ENCODE results near the gene ZNF3.
A peak's percentile ranks its signal among the peaks of the same experiment; 100 is the strongest.

ZNF3 gene

DNA sequence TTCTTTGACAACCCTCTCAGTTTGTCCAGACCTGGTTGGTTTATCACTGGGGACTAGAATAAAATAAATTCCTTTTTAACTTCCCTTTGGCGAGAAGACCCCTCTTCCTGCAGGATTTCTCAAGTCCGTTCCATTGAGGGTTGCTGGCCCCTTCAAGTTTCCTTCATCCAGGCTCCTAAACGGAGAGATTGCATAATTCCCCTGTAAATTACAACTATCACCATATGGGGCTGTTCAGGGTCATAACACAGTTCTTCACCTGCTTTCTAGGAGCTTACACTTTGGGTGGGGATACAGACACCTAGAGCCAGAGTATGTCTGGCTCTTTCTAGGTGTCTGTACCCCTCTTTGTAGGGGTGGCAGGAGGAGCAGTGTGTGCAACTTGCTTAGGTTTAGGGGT lies 4.0 kb upstream of the ZNF3 start:
- Mint-ChIP-seq H3K9me3 (no peaks in the 10 kb centered on the region), H3K4me3 (no peak overlapping the region), H3K36me3 (ENCODE audit: low read depth) (peaks cover 7% of the 10 kb centered on the region), H3K27ac (no peak overlapping the region), H3K4me1 (ENCODE audit: low read depth) (peaks cover 48% of the 10 kb centered on the region), H3K27me3 (no peaks in the 10 kb centered on the region)

DNA sequence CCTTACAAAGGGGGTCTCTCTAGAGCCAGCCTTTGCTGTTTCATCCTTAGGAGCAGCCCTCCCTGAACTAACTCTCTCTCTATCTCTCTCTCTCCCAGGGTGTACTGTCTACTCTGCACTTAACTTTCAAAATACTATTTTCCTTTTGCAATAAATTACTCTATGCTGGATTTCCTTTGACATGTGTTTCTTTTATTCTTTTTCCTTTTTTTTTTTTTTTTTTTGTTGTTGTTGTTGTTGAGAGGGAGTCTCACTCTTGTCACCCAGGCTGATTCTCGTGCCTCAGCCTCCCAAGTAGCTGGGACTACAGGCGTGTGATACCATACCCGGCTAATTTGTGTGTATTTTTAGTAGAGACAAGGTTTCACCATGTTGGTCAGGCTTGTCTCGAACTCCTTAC lies 1.5 kb upstream of the ZNF3 start:
- peaks cover 22% of the 10 kb centered on the region for H3K36me3 Mint-ChIP-seq (ENCODE audit: low read depth)
- H3K4me3 Mint-ChIP-seq = peak overlapping the region; percentile 94
- H3K9me3 Mint-ChIP-seq = no peaks in the 10 kb centered on the region
- peak overlapping the region; percentile 87 for H3K27ac Mint-ChIP-seq
- H3K27me3 Mint-ChIP-seq = no peaks in the 10 kb centered on the region
- peaks cover 46% of the 10 kb centered on the region for H3K4me1 Mint-ChIP-seq (ENCODE audit: low read depth)

DNA sequence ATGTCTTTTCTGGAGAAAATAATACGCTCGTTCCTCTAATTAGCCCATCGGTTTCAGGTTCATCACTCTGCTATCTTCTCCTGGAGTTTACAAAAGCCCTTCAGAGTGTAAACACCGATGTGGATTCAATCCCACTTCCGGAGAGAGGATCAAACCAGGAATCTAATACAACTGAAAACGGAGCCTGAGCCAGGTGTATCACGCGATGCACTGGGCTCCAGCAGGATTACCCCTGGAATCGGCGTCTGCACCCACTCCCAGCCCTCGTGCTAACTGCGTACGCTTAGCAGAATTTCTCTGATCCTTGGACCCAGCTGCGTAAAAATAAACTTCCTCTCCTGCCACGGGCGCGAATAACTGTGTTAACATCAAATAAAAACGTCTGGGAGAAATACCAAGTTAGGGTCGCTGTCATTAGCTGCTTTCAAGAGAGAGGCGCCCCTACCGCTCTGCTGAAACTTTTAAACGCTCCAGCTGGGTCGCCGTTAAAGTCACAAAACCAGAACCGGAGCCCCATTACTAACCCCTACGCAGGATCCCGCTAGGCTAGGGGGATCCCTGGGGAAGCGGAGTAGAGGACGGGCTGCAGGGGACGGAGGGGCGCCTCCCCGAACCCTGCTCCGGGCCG lies 502 bp downstream of the ZNF3 start:
- H3K4me1 Mint-ChIP-seq (ENCODE audit: low read depth) = peaks cover 39% of the 10 kb centered on the region
- peaks cover 35% of the 10 kb centered on the region for H3K36me3 Mint-ChIP-seq (ENCODE audit: low read depth)
- peak overlapping the region; percentile 94 for H3K4me3 Mint-ChIP-seq
- peak overlapping the region; percentile 86 for H3K27ac Mint-ChIP-seq
- no peaks in the 10 kb centered on the region for H3K27me3 Mint-ChIP-seq
- H3K9me3 Mint-ChIP-seq = no peaks in the 10 kb centered on the region

DNA sequence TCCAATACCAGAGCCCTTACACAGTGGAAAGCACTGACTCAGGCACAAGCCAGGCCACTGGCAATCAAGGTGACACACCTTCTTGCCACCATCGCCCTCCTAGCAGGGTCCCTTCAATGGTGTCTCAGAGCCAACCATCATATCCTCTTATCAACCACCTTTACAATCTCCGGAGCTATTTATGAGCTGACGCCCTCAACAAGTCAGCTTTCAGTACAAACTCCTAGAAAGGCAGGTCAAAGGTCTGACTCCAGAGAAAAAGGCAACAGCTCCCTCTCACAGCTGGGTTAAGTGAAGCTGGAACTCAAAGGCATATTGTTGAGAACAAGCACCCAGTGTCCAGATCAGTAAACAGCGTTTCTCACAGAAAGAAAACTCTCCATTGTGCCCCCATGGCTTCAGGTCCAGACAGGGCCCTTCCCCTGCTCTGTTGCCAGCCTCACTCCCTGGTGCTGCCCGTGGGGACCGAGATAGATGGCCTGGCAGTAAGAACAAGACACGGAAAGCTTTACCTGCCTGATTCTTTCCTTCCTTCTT lies 2.4 kb downstream of the ZNF3 start:
- Mint-ChIP-seq H3K27me3 (no peaks in the 10 kb centered on the region), H3K4me3 (peak overlapping the region; percentile 9), H3K4me1 (ENCODE audit: low read depth) (peaks cover 39% of the 10 kb centered on the region), H3K9me3 (no peaks in the 10 kb centered on the region), H3K27ac (peak overlapping the region; percentile 49), H3K36me3 (ENCODE audit: low read depth) (peaks cover 55% of the 10 kb centered on the region)

DNA sequence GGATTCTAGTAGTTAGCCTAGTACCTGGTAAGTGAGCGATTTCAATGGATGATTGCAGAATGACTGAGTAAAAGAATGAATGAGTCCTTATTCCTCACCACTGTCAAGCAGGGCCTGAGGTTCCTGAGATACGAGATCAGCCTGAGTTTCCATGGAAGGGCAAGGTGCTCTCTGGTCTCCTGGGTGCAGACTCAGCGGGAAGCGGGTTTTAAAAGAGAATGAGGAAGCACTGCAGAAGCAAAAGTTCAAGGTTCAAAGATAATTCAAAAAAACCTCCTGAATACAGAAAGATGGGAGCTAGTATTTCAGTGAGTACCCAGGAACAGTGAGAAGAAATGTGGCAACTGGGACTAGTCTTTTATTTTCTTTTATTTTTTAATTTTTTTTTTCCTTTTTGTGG lies 4.3 kb downstream of the ZNF3 start:
- H3K27me3 Mint-ChIP-seq = no peaks in the 10 kb centered on the region
- H3K27ac Mint-ChIP-seq = peak overlapping the region; percentile 75
- H3K4me3 Mint-ChIP-seq = no peak overlapping the region
- H3K36me3 Mint-ChIP-seq (ENCODE audit: low read depth) = peaks cover 74% of the 10 kb centered on the region
- peaks cover 4% of the 10 kb centered on the region for H3K9me3 Mint-ChIP-seq
- H3K4me1 Mint-ChIP-seq (ENCODE audit: low read depth) = peaks cover 30% of the 10 kb centered on the region

DNA sequence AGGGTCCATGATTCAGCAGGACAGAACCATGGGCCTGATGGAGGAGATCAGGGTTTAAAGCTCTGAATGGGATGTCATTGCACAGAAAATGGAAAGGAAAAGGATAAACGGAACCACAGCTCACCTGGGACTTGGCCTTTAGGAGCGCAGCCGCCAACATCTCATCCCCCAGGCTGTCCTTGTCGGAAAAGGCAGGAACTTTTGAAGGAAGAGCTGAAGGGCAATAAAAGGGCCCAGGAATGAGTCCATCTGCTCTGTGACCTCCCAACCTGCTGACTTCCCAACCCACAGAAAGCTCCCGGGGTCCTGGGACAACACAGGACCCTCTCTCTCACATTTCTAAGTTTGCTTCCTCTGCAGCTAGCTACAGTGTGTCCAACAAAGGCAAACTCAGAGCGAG lies 6.1 kb downstream of the ZNF3 start:
- peaks cover 22% of the 10 kb centered on the region for H3K9me3 Mint-ChIP-seq
- H3K36me3 Mint-ChIP-seq (ENCODE audit: low read depth) = peaks cover 87% of the 10 kb centered on the region
- H3K27me3 Mint-ChIP-seq = no peaks in the 10 kb centered on the region
- no peak overlapping the region for H3K27ac Mint-ChIP-seq
- no peak overlapping the region for H3K4me3 Mint-ChIP-seq
- peaks cover 19% of the 10 kb centered on the region for H3K4me1 Mint-ChIP-seq (ENCODE audit: low read depth)

DNA sequence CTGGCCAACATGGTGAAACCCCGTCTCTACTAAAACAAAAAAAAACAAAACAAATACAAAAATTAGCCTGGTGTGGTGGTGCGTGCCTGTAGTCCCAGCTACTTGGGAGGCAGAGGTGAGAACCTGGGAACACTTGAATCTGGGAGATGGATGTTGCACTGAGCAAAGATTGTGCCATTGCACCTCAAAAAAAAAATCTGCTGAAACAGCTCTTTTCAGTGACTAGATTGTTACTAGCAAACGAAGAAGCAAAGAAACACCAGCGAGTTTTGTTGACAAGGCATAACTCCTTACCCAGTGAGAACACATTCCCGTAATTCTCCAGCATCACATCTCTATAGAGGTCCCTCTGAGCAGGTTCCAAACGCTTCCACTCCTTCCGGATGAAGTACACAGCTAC lies 6.7 kb downstream of the ZNF3 start:
- H3K4me1 Mint-ChIP-seq (ENCODE audit: low read depth) = peaks cover 13% of the 10 kb centered on the region
- peaks cover 88% of the 10 kb centered on the region for H3K36me3 Mint-ChIP-seq (ENCODE audit: low read depth)
- peaks cover 25% of the 10 kb centered on the region for H3K9me3 Mint-ChIP-seq
- H3K27me3 Mint-ChIP-seq = no peaks in the 10 kb centered on the region
- H3K27ac Mint-ChIP-seq = no peak overlapping the region
- no peak overlapping the region for H3K4me3 Mint-ChIP-seq

DNA sequence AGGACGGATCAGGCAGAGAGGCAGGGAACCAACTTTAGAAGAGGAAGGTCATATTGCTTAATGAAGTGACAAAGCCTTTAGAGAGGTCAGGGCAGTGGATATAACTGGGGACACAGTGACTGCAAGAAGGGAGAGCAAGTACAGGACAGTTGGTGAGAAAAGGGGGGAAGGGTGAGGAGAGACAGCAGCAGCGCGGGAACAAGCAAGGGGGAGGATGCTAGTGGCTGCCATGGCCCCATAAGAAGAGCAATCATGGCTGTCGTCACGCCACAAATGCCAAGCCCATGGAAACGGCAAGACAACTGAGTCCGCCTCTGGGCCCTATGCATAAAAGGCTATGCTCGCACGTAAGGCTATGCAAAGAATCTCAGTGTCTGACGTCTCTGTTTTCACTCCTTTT lies 9.1 kb downstream of the ZNF3 start:
- Mint-ChIP-seq H3K4me1 (ENCODE audit: low read depth) (no peaks in the 10 kb centered on the region), H3K4me3 (no peak overlapping the region), H3K27me3 (no peaks in the 10 kb centered on the region), H3K9me3 (peaks cover 26% of the 10 kb centered on the region), H3K36me3 (ENCODE audit: low read depth) (peaks cover 85% of the 10 kb centered on the region), H3K27ac (no peak overlapping the region)

DNA sequence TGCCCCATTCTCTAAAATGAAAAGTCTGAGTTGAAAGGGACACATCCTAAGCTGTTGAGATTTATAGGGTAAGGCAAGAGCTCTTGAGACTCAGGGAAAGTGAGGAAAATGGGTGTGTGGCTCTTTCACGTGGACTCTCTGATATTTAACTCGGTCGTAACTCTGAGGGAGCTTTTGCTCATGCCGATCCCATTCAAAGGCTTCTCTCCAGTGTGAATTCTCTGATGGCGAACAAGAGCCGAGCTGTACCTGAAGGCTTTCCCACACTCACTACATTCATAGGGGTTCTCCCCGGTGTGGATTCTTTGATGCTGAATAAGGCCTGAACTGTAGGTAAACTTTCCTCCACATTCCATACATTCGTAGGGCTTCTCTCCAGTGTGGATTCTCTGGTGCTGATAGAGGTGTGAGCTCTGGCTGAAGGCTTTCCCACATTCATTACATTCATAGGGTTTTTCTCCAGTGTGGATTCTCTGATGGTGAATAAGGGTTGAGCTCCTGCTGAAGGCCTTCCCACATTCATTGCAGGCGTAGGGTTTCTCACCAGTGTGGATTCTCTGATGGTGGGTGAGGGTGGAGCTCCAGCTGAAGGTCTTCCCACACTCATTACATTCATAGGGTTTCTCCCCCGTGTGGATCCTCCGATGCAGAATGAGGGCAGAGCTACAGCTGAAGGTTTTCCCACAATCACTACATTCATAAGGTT lies 10.4 kb downstream of the ZNF3 start:
- no peaks in the 10 kb centered on the region for H3K27me3 Mint-ChIP-seq
- H3K27ac Mint-ChIP-seq = no peak overlapping the region
- peaks cover 80% of the 10 kb centered on the region for H3K36me3 Mint-ChIP-seq (ENCODE audit: low read depth)
- no peak overlapping the region for H3K4me3 Mint-ChIP-seq
- H3K9me3 Mint-ChIP-seq = peaks cover 26% of the 10 kb centered on the region
- no peaks in the 10 kb centered on the region for H3K4me1 Mint-ChIP-seq (ENCODE audit: low read depth)

DNA sequence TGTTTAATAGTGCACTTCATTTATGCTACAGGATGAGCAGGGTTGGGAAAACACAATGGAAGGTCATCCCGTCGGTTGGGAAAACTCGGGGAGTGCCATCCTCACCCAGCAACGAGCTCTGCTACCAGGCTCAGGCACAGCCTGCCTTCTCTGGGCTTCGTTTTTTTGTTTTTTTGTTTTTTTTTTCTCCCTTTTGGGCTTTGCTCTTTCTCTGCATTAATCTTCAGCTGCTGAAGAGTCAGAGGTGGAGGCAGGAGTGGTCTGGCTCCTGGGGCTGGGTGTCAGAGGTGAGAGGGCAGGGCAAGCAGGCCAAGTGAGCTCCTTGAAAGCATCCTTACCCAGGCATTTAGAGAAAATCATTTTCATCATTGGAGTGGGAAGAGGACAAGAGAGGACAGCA lies 11.5 kb downstream of the ZNF3 start:
- H3K27me3 Mint-ChIP-seq = no peaks in the 10 kb centered on the region
- no peaks in the 10 kb centered on the region for H3K4me1 Mint-ChIP-seq (ENCODE audit: low read depth)
- H3K9me3 Mint-ChIP-seq = peaks cover 26% of the 10 kb centered on the region
- H3K4me3 Mint-ChIP-seq = no peak overlapping the region
- peaks cover 74% of the 10 kb centered on the region for H3K36me3 Mint-ChIP-seq (ENCODE audit: low read depth)
- no peak overlapping the region for H3K27ac Mint-ChIP-seq

DNA sequence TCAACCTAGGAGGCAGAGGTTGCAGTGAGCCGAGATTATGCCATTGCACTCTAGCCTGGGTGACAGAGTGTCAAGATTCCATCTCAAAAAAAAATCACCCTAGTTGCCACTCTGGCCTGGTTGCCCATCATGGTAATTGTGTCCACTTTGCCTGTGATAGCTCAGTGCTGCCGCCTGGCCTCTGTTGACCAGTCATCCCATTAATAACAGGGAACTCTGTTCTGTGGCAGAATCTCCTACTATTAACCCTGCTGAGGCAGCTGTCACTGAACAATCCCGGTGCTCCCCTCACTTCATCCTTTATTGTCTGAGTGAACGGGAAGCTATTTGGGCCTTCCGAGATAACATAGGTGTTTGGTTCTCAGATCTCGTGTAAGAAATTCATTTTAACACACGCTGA lies 14.6 kb downstream of the ZNF3 start:
- H3K27ac Mint-ChIP-seq = no peak overlapping the region
- peaks cover 57% of the 10 kb centered on the region for H3K36me3 Mint-ChIP-seq (ENCODE audit: low read depth)
- H3K9me3 Mint-ChIP-seq = peaks cover 20% of the 10 kb centered on the region

DNA sequence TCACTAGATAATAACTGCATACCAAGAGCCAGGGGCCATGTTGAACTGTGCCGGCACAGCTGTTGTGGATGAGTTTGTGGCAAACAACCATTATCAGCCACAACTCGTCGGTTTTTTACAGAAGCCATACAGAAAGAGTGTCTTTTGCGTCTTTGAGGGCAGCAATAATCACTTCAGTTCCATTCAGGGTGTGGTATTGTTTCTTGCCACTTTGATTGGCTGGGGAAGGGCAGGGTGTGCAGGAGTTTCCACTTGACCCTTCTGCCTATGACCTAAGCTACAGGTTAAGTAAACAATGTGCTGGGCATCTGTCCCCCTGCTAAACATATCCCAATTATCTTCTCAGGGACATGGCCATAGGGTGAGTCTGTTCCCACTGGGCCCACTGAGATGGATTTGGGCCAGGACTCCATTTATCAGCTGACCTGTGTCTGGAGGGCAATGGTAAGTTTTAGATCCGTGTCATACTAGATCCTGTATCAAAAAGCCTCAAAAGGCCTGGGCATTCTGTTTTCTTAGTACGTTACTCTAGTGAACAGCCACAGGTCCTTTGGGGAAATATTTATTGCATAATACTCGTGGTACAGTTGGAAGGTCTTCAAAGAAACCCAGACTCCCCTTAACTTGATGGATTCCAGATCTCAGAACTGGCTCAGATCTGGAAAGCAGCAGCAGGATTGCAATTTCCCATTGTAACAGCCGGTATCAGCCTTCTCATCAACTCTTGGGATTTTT lies 15.9 kb downstream of the ZNF3 start:
- Mint-ChIP-seq H3K27me3 (no peaks in the 10 kb centered on the region), H3K4me1 (ENCODE audit: low read depth) (no peaks in the 10 kb centered on the region), H3K36me3 (ENCODE audit: low read depth) (peaks cover 47% of the 10 kb centered on the region), H3K27ac (peak overlapping the region; percentile 40), H3K4me3 (no peak overlapping the region), H3K9me3 (peaks cover 7% of the 10 kb centered on the region)

More for the DNA sequence above, 14.6 kb downstream of the ZNF3 start:
- Mint-ChIP-seq H3K27me3 (no peaks in the 10 kb centered on the region), H3K4me3 (no peak overlapping the region), H3K4me1 (ENCODE audit: low read depth) (no peaks in the 10 kb centered on the region)

DNA sequence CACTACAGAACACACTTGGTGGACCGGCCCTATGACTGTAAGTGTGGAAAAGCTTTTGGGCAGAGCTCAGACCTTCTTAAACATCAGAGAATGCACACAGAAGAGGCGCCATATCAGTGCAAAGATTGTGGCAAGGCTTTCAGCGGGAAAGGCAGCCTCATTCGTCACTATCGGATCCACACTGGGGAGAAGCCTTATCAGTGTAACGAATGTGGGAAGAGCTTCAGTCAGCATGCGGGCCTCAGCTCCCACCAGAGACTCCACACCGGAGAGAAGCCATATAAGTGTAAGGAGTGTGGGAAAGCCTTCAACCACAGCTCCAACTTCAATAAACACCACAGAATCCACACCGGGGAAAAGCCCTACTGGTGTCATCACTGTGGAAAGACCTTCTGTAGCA lies 17.4 kb downstream of the ZNF3 start:
- Mint-ChIP-seq H3K36me3 (ENCODE audit: low read depth) (peaks cover 35% of the 10 kb centered on the region), H3K27ac (no peak overlapping the region), H3K4me3 (no peak overlapping the region), H3K4me1 (ENCODE audit: low read depth) (no peaks in the 10 kb centered on the region), H3K27me3 (no peaks in the 10 kb centered on the region), H3K9me3 (no peaks in the 10 kb centered on the region)

DNA sequence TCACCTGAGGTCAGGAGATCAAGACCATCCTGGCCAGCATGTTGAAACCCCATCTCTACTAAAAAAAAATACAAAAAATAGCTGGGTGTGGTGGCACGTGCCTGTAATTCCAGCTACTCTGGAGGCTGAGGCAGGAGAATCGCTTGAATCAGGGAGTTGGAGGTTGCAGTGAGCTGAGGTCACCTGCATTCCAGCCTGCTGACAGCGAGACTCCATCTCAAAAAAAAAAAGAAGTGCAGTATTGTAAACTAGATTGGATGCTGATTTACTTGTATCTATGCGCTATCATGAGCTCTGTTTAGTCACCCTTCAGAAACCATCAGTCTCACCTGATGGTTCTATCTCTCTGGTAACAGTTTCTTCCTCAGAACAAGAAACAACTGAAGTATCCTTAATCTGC lies 18.1 kb downstream of the ZNF3 start:
- H3K27ac Mint-ChIP-seq = no peak overlapping the region
- H3K36me3 Mint-ChIP-seq (ENCODE audit: low read depth) = peaks cover 35% of the 10 kb centered on the region
- no peaks in the 10 kb centered on the region for H3K9me3 Mint-ChIP-seq
- H3K4me1 Mint-ChIP-seq (ENCODE audit: low read depth) = no peaks in the 10 kb centered on the region
- H3K4me3 Mint-ChIP-seq = no peak overlapping the region
- no peaks in the 10 kb centered on the region for H3K27me3 Mint-ChIP-seq

DNA sequence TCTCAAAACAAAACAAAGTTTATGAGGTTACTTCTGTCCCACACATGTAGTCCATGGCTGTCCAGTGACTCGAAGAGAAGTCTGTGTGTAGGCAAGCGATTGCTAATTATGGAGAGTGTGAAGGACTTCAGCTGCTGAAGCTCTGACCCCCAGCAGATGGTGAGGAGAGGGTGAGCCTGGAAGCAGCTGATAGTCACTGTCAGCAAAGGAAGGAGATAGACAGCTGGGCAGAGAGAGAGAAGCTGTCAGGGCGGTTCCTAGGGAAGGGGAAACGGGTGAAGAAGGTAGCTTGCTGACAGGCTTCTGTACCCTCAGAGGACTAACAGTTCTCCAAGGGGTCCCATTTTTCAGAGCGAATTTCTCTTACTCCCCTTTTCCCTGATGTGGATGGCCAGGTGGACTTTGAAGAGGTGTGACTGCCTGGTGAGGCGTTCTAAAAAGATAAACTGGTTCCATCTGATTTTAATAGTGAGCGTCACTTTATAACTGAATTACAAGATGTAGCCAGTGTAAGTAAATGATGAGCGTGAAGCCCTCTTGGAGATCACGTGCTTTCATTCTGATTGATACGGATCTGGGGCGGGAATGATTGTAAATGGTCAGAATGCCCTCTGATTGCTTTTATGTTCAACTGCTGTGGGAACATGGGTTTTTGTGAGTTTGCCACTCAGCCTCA lies 19.9 kb downstream of the ZNF3 start:
- H3K27me3 Mint-ChIP-seq = no peaks in the 10 kb centered on the region
- H3K27ac Mint-ChIP-seq = no peak overlapping the region
- peaks cover 29% of the 10 kb centered on the region for H3K36me3 Mint-ChIP-seq (ENCODE audit: low read depth)

More for the DNA sequence above, 19.9 kb downstream of the ZNF3 start:
- Mint-ChIP-seq H3K4me3 (no peak overlapping the region), H3K9me3 (no peaks in the 10 kb centered on the region), H3K4me1 (ENCODE audit: low read depth) (no peaks in the 10 kb centered on the region)
